Caco-2 (cell line): ENCODE data around the gene GALNT18. TPM values are rescaled to one million over a fixed set of nuclear protein-coding genes. Genes with fewer than 3 reads are reported as not detected.

Source experiments
- BruUV-seq: library from RNA; stranded (reverse); fragments of 400-500 nt; replicated peaks from 2 replicates; lab custom pipeline; 2021; lab: Mats Ljungman, UMichigan
- CTCF ChIA-PET: fragments of 300-600 bp; sonication (Branson Sonifier 250); formaldehyde crosslinking; loops from one replicate; lab custom pipeline; 2022; ENCODE audit warnings: antibody characterized with exemption; lab: Charles Lee
- POLR2A ChIA-PET: fragments of 300-600 bp; sonication (Branson Sonifier 250); formaldehyde crosslinking; loops from one replicate; lab custom pipeline; 2022; ENCODE audit warnings: antibody characterized with exemption; lab: Charles Lee
- DNase-seq, 2 experiments: peaks; one replicate each; pipeline versions ENCODE4 v3.0.0 to v3.0.0-alpha.2; 2020 to 2022
- H3K27me3 ChIP-seq: replicated peaks from 2 replicates; pipeline ENCODE4 v1.6.0; 2011; ENCODE audit warnings: low read length; ENCODE audit not compliant: control insufficient read depth, insufficient read depth
- H3K36me3 ChIP-seq: 2 replicates; pipeline ENCODE4 v1.5.1; 2011; ENCODE audit warnings: low read length; ENCODE audit not compliant: control insufficient read depth, insufficient read depth
- H3K4me1 ChIP-seq: fragments of 250-450 bp; sonication (Bioruptor Pico); 2 replicates; pipeline ENCODE4 v1.5.1; 2020; ENCODE audit warnings: mild to moderate bottlenecking
- H3K4me3 ChIP-seq: 2 replicates; pipeline ENCODE4 v1.5.1; 2011; ENCODE audit warnings: low read depth, mild to moderate bottlenecking, control low read depth, low read length
- H3K9me3 ChIP-seq: fragments of 250-450 bp; sonication (Bioruptor Pico); 2 replicates; pipeline ENCODE4 v1.5.1; 2020; ENCODE audit warnings: mild to moderate bottlenecking, moderate library complexity
- H3K27ac Mint-ChIP-seq: one replicate; pipeline ENCODE4 v1.8.0; 2022; ENCODE audit warnings: mixed read lengths; ENCODE audit not compliant: unreplicated experiment
- H3K27me3 Mint-ChIP-seq: one replicate; pipeline ENCODE4 v1.8.0; 2022; ENCODE audit warnings: mixed read lengths; ENCODE audit not compliant: insufficient read depth, unreplicated experiment
- H3K36me3 Mint-ChIP-seq: one replicate; pipeline ENCODE4 v1.8.0; 2022; ENCODE audit warnings: mild to moderate bottlenecking, mixed read lengths; ENCODE audit not compliant: insufficient read depth, unreplicated experiment
- H3K4me1 Mint-ChIP-seq: one replicate; pipeline ENCODE4 v1.8.0; 2022; ENCODE audit warnings: low read depth, mixed read lengths; ENCODE audit not compliant: unreplicated experiment
- H3K4me3 Mint-ChIP-seq: one replicate; pipeline ENCODE4 v1.8.0; 2022; ENCODE audit warnings: mild to moderate bottlenecking, moderate library complexity, mixed read lengths; ENCODE audit not compliant: unreplicated experiment
- H3K9me3 Mint-ChIP-seq: one replicate; pipeline ENCODE4 v1.8.0; 2022; ENCODE audit warnings: mixed read lengths; ENCODE audit not compliant: unreplicated experiment
- CTCF ChIP-seq, 2 experiments: fragments of 200-600 bp in 1 of 2; IDR thresholded peaks; 1 replicate in 1 of 2; 2 replicates in 1 of 2; pipeline versions ENCODE4 v1.5.1 to v1.8.0; 2011 to 2022; ENCODE audit warnings: antibody characterized with exemption in 1 of 2, control low read depth in 1 of 2, inconsistent platforms in 1 of 2, low read depth in 1 of 2, low read length in 1 of 2, mild to moderate bottlenecking in 1 of 2, moderate library complexity in 1 of 2; ENCODE audit not compliant: insufficient read depth in 1 of 2, severe bottlenecking in 1 of 2, unreplicated experiment in 1 of 2
- intact Hi-C: fragments of 100-400 bp; cut with micrococcal nuclease; formaldehyde crosslinking; loops from one replicate; pipeline ENCODE4 v1.10.0; 2022; ENCODE audit not compliant: unreplicated experiment
- total RNA-seq: library from RNA; stranded (reverse); gene quantifications from 2 replicates; pipeline ENCODE4 v1.2.3, GENCODE V29; 2022

GALNT18 gene
- total RNA-seq, 1 experiment from 2014 or later, result 0.43 TPM

DNA sequence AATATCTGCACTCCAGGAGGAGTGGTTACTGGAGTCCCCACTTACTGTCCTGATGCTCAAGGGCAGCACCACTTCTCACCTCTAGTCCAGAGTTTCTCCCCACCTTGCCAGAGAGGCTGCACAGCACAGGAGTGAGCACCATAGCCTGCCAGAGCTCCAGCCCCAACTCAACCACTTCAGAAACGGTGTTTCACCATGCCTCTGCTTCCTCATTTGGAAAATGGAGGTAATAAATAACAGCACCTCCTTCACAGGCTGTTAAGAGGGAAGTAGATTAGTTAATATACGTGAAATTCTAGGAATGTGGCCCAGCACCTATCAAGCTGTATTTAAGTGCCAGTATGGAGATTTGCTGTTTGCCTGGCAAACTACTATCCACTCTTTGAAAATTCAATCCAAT lies 63.0 kb downstream of the GALNT18 start:
- DNase-seq, result no peak
- Mint-ChIP-seq H3K36me3 (no peaks in the 10 kb centered on the region), H3K4me1 (no peaks in the 10 kb centered on the region), H3K27me3 (peaks cover 8% of the 10 kb centered on the region), H3K27ac (no peak overlapping the region), H3K4me3 (no peak overlapping the region), H3K9me3 (no peaks in the 10 kb centered on the region)
- intact Hi-C loops, result no loop called here
- no peak for TF ChIP-seq CTCF (IDR thresholded peaks at IDR 0.05; ENCODE audit: insufficient read depth in 1 of 2, low read depth in 1 of 2, low read length in 1 of 2, severe bottlenecking in 1 of 2, unreplicated experiment in 1 of 2)
- no peaks in the 10 kb centered on the region for H3K9me3 ChIP-seq
- BruUV-seq, result no TSS peak
- CTCF ChIA-PET, result no interaction called here
- H3K4me3 ChIP-seq, result no peak overlapping the region
- POLR2A ChIA-PET, result interaction anchor here (0.6 kb wide), 1 partner anchor 1168 kb away, joined by 3 read pairs; no protein-coding TSS in a partner anchor
- no peaks in the 10 kb centered on the region for H3K27me3 ChIP-seq
- no peaks in the 10 kb centered on the region for H3K36me3 ChIP-seq
- H3K4me1 ChIP-seq, result no peaks in the 10 kb centered on the region

DNA sequence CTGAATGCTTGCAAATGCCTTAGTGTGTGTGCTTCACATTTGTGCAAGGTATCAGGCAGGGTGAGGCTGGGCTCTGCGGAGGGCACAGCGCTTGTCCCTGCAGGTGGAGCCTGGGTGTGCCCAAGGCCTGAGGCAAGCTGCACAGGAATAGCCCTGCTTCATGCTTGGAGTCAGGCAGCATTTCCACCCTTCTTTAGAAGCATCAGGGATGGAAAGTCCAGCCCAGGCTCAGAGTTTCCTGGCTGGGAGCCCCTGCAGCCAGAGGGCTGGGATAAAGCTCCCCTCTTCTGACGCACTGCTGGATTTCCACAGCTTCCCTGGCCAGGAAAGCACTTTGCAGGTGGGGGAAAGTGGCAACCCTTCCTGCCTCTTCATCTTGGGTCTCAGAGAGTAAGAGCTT lies 63.4 kb downstream of the GALNT18 start:
- CTCF ChIA-PET, result no interaction called here
- intact Hi-C loops, result no loop called here
- H3K4me1 ChIP-seq, result no peaks in the 10 kb centered on the region
- no peak for TF ChIP-seq CTCF (IDR thresholded peaks at IDR 0.05; ENCODE audit: insufficient read depth in 1 of 2, low read depth in 1 of 2, low read length in 1 of 2, severe bottlenecking in 1 of 2, unreplicated experiment in 1 of 2)
- DNase-seq, result no peak
- Mint-ChIP-seq H3K4me3 (no peak overlapping the region), H3K4me1 (no peaks in the 10 kb centered on the region), H3K36me3 (no peaks in the 10 kb centered on the region), H3K27me3 (peaks cover 8% of the 10 kb centered on the region), H3K9me3 (no peaks in the 10 kb centered on the region), H3K27ac (no peak overlapping the region)
- no peaks in the 10 kb centered on the region for H3K27me3 ChIP-seq
- no peaks in the 10 kb centered on the region for H3K9me3 ChIP-seq
- H3K36me3 ChIP-seq, result no peaks in the 10 kb centered on the region
- no TSS peak for BruUV-seq
- H3K4me3 ChIP-seq, result no peak overlapping the region
- POLR2A ChIA-PET, result interaction anchor here (0.6 kb wide), 1 partner anchor 1169 kb away, joined by 3 read pairs; no protein-coding TSS in a partner anchor

- intact Hi-C loops, result no loop called here
- H3K9me3 Mint-ChIP-seq, result no peaks in the 10 kb centered on the region
- H3K4me3 ChIP-seq, result no peak overlapping the region
- H3K36me3 Mint-ChIP-seq, result no peaks in the 10 kb centered on the region
- CTCF ChIA-PET, result interaction anchor here (0.6 kb wide), 1 partner anchor 286 kb away, joined by 4 read pairs; no protein-coding TSS in a partner anchor
- peaks cover 12% of the 10 kb centered on the region for H3K4me1 ChIP-seq
- BruUV-seq, result no TSS peak
- POLR2A ChIA-PET, result no interaction called here
- H3K4me3 Mint-ChIP-seq, result no peak overlapping the region
- no peak overlapping the region for H3K27ac Mint-ChIP-seq
- H3K27me3 ChIP-seq, result no peaks in the 10 kb centered on the region
- DNase-seq, result no peak
- H3K4me1 Mint-ChIP-seq, result no peaks in the 10 kb centered on the region
- H3K36me3 ChIP-seq, result no peaks in the 10 kb centered on the region
- H3K27me3 Mint-ChIP-seq, result peaks cover 10% of the 10 kb centered on the region
- TF ChIP-seq CTCF (IDR thresholded peaks at IDR 0.05; ENCODE audit: insufficient read depth in 1 of 2, low read depth in 1 of 2, low read length in 1 of 2, severe bottlenecking in 1 of 2, unreplicated experiment in 1 of 2), result no peak
- H3K9me3 ChIP-seq, result no peaks in the 10 kb centered on the region
Observed at GRCh38 chr11:11555208-11555607, 66.6 kb downstream of the GALNT18 start.
